HEK293 (cell line): ENCODE measurements around the gene CYB5D1.

ENCODE experiments used
- BCL11A ChIP-seq: fragments of 450-650 bp; formaldehyde crosslinking; IDR thresholded peaks from 2 replicates; pipeline ENCODE4 v1.5.1; 2016; ENCODE audit warnings: low read depth, missing biosample characterization, missing genetic modification characterization
- GLIS1 ChIP-seq: fragments of 450-650 bp; formaldehyde crosslinking; IDR thresholded peaks from 2 replicates; pipeline ENCODE4 v1.5.1; 2016; ENCODE audit warnings: missing biosample characterization, missing genetic modification characterization
- IKZF3 ChIP-seq: fragments of 450-650 bp; IDR thresholded peaks from 2 replicates; pipeline ENCODE4 v1.5.0; 2018; ENCODE audit warnings: missing biosample characterization, mild to moderate bottlenecking, missing genetic modification characterization, moderate library complexity
- KLF1 ChIP-seq: fragments of 450-650 bp; formaldehyde crosslinking; IDR thresholded peaks from 2 replicates; pipeline ENCODE4 v1.5.1; 2016; ENCODE audit warnings: missing biosample characterization, missing genetic modification characterization
- KLF7 ChIP-seq: fragments of 450-650 bp; formaldehyde crosslinking; IDR thresholded peaks from 2 replicates; pipeline ENCODE4 v1.5.1; 2016; ENCODE audit warnings: missing biosample characterization, missing genetic modification characterization, borderline replicate concordance
- KLF8 ChIP-seq: fragments of 450-650 bp; formaldehyde crosslinking; IDR thresholded peaks from 2 replicates; pipeline ENCODE4 v1.5.1; 2016; ENCODE audit warnings: missing biosample characterization, missing genetic modification characterization
- MYNN ChIP-seq: fragments of 450-650 bp; formaldehyde crosslinking; IDR thresholded peaks from 2 replicates; pipeline ENCODE4 v1.5.1; 2016; ENCODE audit warnings: missing biosample characterization, missing genetic modification characterization, borderline replicate concordance
- OVOL3 ChIP-seq: fragments of 450-650 bp; formaldehyde crosslinking; IDR thresholded peaks from 2 replicates; pipeline ENCODE4 v1.5.1; 2016; ENCODE audit warnings: missing biosample characterization, missing genetic modification characterization
- PRDM1 ChIP-seq: fragments of 450-650 bp; formaldehyde crosslinking; IDR thresholded peaks from 2 replicates; pipeline ENCODE4; 2016; ENCODE audit warnings: missing biosample characterization, missing genetic modification characterization
- WT1 ChIP-seq: fragments of 450-650 bp; formaldehyde crosslinking; IDR thresholded peaks from 2 replicates; pipeline ENCODE4 v1.5.1; 2016; ENCODE audit warnings: missing biosample characterization, missing genetic modification characterization
- YY1 ChIP-seq: fragments of 450-650 bp; formaldehyde crosslinking; IDR thresholded peaks from 2 replicates; pipeline ENCODE4 v1.5.1; 2018; ENCODE audit warnings: missing biosample characterization, missing genetic modification characterization
- ZBTB8A ChIP-seq: fragments of 450-650 bp; formaldehyde crosslinking; IDR thresholded peaks from 2 replicates; pipeline ENCODE4 v1.5.1; 2016; ENCODE audit warnings: missing biosample characterization, missing genetic modification characterization
- ZNF24 ChIP-seq: fragments of 450-650 bp; formaldehyde crosslinking; IDR thresholded peaks from 2 replicates; pipeline ENCODE4 v1.5.1; 2016; ENCODE audit warnings: missing biosample characterization, missing genetic modification characterization
- ZNF324 ChIP-seq: fragments of 450-650 bp; formaldehyde crosslinking; IDR thresholded peaks from 2 replicates; pipeline ENCODE4 v1.5.1; 2016; ENCODE audit warnings: missing biosample characterization, missing genetic modification characterization
- ZNF366 ChIP-seq: fragments of 450-650 bp; formaldehyde crosslinking; conservative IDR thresholded peaks from 2 replicates; pipeline ENCODE4 v1.5.1; 2016; ENCODE audit warnings: missing biosample characterization, missing genetic modification characterization
- ZNF423 ChIP-seq: fragments of 450-650 bp; formaldehyde crosslinking; IDR thresholded peaks from 2 replicates; pipeline ENCODE4 v1.5.1; 2016; ENCODE audit warnings: missing biosample characterization, missing genetic modification characterization
- ZNF843 ChIP-seq: fragments of 450-650 bp; formaldehyde crosslinking; IDR thresholded peaks from 2 replicates; pipeline ENCODE4 v1.5.1; 2016; ENCODE audit warnings: missing biosample characterization, missing genetic modification characterization
- TF ChIP-seq, protein P1 (sequence below): fragments of 450-650 bp; formaldehyde crosslinking; conservative IDR thresholded peaks from 2 replicates; pipeline ENCODE4 v1.5.1; 2016; ENCODE audit warnings: low read depth, missing biosample characterization, missing genetic modification characterization
- TF ChIP-seq, protein P2 (sequence below): fragments of 450-650 bp; formaldehyde crosslinking; IDR thresholded peaks from 2 replicates; pipeline ENCODE4 v1.5.1; 2016; ENCODE audit warnings: missing biosample characterization, missing genetic modification characterization
- TF ChIP-seq, protein P3 (sequence below): fragments of 450-650 bp; formaldehyde crosslinking; IDR thresholded peaks from 2 replicates; pipeline ENCODE4 v1.5.1; 2016; ENCODE audit warnings: missing biosample characterization, missing genetic modification characterization
- TF ChIP-seq, protein P4 (sequence below): fragments of 450-650 bp; IDR thresholded peaks from 2 replicates; pipeline ENCODE4 v1.5.1; 2018; ENCODE audit warnings: missing biosample characterization, mild to moderate bottlenecking, missing genetic modification characterization
- TF ChIP-seq, protein P5 (sequence below): fragments of 450-650 bp; formaldehyde crosslinking; IDR thresholded peaks from 2 replicates; pipeline ENCODE4 v1.5.1; 2016; ENCODE audit warnings: missing biosample characterization, missing genetic modification characterization
- TF ChIP-seq, protein P6 (sequence below): fragments of 450-650 bp; formaldehyde crosslinking; IDR thresholded peaks from 2 replicates; pipeline ENCODE4 v1.5.1; 2017; ENCODE audit warnings: missing biosample characterization, mild to moderate bottlenecking, missing genetic modification characterization, moderate library complexity

CYB5D1 gene

DNA sequence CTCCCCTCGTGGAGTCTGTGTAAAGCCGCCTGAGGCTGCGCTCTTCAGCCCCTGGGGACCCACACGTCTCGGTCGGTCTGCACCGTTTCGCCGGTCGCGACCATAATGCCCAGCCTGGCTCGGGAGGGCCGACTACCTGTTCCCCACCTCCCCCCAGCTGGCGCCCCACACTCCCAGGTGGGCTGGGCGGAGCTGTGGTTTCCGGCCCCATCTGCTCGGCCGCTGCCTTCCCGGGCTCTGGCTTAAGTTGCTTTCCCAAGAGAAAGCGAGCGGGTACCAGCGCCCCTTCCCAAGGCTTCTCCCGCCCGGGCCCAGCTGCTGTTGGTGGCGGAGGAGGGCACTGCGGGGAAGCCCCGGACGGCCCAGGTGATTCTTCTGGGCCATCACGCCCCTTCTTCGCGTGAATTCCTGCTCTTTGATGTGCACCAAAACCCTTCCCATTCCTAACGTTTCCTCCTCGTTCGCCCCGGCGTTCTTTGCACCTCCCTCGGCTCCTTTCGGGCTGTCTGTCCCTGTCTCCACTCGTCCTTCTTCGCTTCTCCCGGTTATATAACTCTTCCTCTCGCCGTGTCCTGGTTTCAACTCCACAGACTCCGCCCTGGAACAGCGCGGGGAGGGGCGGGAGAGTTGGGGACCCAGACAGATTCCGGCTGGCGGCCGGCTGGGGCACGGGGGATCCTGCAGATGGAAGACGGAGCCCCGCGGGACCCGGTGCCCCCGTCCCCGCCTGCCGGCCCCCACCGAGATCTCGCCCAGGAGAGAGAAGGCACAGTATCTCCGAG, 21.8 kb upstream of the CYB5D1 start (continued):
- TF ChIP-seq, protein P1, sequence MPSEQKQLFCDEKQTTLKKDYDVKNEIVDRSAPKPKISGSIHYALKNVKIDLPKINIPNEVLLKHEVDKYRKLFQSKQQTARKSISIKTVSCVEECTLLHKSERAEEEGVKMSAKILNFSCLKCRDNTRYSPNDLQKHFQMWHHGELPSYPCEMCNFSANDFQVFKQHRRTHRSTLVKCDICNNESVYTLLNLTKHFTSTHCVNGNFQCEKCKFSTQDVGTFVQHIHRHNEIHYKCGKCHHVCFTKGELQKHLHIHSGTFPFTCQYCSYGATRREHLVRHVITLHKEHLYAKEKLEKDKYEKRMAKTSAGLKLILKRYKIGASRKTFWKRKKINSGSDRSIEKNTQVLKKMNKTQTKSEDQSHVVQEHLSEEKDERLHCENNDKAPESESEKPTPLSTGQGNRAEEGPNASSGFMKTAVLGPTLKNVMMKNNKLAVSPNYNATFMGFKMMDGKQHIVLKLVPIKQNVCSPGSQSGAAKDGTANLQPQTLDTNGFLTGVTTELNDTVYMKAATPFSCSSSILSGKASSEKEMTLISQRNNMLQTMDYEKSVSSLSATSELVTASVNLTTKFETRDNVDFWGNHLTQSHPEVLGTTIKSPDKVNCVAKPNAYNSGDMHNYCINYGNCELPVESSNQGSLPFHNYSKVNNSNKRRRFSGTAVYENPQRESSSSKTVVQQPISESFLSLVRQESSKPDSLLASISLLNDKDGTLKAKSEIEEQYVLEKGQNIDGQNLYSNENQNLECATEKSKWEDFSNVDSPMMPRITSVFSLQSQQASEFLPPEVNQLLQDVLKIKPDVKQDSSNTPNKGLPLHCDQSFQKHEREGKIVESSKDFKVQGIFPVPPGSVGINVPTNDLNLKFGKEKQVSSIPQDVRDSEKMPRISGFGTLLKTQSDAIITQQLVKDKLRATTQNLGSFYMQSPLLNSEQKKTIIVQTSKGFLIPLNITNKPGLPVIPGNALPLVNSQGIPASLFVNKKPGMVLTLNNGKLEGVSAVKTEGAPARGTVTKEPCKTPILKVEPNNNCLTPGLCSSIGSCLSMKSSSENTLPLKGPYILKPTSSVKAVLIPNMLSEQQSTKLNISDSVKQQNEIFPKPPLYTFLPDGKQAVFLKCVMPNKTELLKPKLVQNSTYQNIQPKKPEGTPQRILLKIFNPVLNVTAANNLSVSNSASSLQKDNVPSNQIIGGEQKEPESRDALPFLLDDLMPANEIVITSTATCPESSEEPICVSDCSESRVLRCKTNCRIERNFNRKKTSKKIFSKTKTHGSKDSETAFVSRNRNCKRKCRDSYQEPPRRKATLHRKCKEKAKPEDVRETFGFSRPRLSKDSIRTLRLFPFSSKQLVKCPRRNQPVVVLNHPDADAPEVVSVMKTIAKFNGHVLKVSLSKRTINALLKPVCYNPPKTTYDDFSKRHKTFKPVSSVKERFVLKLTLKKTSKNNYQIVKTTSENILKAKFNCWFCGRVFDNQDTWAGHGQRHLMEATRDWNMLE = no peak
- TF ChIP-seq, protein P2, sequence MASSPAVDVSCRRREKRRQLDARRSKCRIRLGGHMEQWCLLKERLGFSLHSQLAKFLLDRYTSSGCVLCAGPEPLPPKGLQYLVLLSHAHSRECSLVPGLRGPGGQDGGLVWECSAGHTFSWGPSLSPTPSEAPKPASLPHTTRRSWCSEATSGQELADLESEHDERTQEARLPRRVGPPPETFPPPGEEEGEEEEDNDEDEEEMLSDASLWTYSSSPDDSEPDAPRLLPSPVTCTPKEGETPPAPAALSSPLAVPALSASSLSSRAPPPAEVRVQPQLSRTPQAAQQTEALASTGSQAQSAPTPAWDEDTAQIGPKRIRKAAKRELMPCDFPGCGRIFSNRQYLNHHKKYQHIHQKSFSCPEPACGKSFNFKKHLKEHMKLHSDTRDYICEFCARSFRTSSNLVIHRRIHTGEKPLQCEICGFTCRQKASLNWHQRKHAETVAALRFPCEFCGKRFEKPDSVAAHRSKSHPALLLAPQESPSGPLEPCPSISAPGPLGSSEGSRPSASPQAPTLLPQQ (tag by site-specific recombination) = peak; percentile 45
- TF ChIP-seq, protein P3, sequence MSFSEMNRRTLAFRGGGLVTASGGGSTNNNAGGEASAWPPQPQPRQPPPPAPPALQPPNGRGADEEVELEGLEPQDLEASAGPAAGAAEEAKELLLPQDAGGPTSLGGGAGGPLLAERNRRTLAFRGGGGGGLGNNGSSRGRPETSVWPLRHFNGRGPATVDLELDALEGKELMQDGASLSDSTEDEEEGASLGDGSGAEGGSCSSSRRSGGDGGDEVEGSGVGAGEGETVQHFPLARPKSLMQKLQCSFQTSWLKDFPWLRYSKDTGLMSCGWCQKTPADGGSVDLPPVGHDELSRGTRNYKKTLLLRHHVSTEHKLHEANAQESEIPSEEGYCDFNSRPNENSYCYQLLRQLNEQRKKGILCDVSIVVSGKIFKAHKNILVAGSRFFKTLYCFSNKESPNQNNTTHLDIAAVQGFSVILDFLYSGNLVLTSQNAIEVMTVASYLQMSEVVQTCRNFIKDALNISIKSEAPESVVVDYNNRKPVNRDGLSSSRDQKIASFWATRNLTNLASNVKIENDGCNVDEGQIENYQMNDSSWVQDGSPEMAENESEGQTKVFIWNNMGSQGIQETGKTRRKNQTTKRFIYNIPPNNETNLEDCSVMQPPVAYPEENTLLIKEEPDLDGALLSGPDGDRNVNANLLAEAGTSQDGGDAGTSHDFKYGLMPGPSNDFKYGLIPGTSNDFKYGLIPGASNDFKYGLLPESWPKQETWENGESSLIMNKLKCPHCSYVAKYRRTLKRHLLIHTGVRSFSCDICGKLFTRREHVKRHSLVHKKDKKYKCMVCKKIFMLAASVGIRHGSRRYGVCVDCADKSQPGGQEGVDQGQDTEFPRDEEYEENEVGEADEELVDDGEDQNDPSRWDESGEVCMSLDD (tag by site-specific recombination) = peak; percentile 94
- peak; percentile 8; the same call in 1 of the 2 replicates for TF ChIP-seq MYNN (tag by site-specific recombination)
- TF ChIP-seq, protein P4, sequence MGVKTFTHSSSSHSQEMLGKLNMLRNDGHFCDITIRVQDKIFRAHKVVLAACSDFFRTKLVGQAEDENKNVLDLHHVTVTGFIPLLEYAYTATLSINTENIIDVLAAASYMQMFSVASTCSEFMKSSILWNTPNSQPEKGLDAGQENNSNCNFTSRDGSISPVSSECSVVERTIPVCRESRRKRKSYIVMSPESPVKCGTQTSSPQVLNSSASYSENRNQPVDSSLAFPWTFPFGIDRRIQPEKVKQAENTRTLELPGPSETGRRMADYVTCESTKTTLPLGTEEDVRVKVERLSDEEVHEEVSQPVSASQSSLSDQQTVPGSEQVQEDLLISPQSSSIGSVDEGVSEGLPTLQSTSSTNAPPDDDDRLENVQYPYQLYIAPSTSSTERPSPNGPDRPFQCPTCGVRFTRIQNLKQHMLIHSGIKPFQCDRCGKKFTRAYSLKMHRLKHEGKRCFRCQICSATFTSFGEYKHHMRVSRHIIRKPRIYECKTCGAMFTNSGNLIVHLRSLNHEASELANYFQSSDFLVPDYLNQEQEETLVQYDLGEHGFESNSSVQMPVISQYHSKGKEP (tag by site-specific recombination) = 0 out of 2 replicates have a peak, but pooled peaks have one; percentile 2
- TF ChIP-seq KLF1 (tag by site-specific recombination) = peak; percentile 11; the same call in 1 of the 2 replicates
- 0 out of 2 replicates have a peak, but pooled peaks have one; percentile 52 for TF ChIP-seq KLF7 (tag by site-specific recombination)
- TF ChIP-seq ZNF24 (tag by site-specific recombination) = 0 out of 2 replicates have a peak, but pooled peaks have one; percentile 23
- TF ChIP-seq, protein P5, sequence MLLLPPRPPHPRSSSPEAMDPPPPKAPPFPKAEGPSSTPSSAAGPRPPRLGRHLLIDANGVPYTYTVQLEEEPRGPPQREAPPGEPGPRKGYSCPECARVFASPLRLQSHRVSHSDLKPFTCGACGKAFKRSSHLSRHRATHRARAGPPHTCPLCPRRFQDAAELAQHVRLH (tag by site-specific recombination) = no peak
- TF ChIP-seq YY1 (tag by site-specific recombination) = no peak
- 0 out of 2 replicates have a peak, but pooled peaks have one; percentile 58 for TF ChIP-seq BCL11A (tag by site-specific recombination)
- no peak; the same call in 1 of the 2 replicates for TF ChIP-seq ZNF843 (tag by site-specific recombination)
- TF ChIP-seq GLIS1 (tag by site-specific recombination) = peak; percentile 63
- TF ChIP-seq, protein P6, sequence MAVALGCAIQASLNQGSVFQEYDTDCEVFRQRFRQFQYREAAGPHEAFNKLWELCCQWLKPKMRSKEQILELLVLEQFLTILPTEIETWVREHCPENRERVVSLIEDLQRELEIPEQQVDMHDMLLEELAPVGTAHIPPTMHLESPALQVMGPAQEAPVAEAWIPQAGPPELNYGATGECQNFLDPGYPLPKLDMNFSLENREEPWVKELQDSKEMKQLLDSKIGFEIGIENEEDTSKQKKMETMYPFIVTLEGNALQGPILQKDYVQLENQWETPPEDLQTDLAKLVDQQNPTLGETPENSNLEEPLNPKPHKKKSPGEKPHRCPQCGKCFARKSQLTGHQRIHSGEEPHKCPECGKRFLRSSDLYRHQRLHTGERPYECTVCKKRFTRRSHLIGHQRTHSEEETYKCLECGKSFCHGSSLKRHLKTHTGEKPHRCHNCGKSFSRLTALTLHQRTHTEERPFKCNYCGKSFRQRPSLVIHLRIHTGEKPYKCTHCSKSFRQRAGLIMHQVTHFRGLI (tag by site-specific recombination) = peak; percentile 75
- TF ChIP-seq PRDM1 (tag by site-specific recombination) = peak; percentile 73
- peak; percentile 66 for TF ChIP-seq IKZF3 (tag by site-specific recombination)
- TF ChIP-seq OVOL3 = no peak
- peak; percentile 75; the same call in 1 of the 2 replicates for TF ChIP-seq ZNF324
- peak; percentile 62 for TF ChIP-seq ZNF366 (tag by site-specific recombination)
- TF ChIP-seq KLF8 (tag by site-specific recombination) = peak; percentile 79
- TF ChIP-seq ZNF423 = peak; percentile 62
- TF ChIP-seq WT1 (tag by site-specific recombination) = peak; percentile 53; the same call in 1 of the 2 replicates
- peak; percentile 42; the same call in 1 of the 2 replicates for TF ChIP-seq ZBTB8A
